Activated CD4-positive, alpha-beta T cell treated with anti-CD3 and anti-CD28 coated beads, Interleukin-2, Interleukin-6, amounts not matched to agents 100 ng/mL and 50 ng/mL, durations not matched to agents 16 hours and 8 hours (primary cell): ENCODE measurements around the gene SART3.

ENCODE experiments used
- DNase-seq: peaks from one replicate; pipeline ENCODE4 v3.0.0-alpha.2; 2020

SART3 gene

GRCh38 chr12:108560752-108561719 lies at the start of gene SART3:
TSS of gene SART3 (minus strand) at chr12:108561173. CDS start at chr12:108561154, 19 bp downstream.
- peak; percentile 87 for DNase-seq

- no peak for DNase-seq
Measured at GRCh38 chr12:108610336-108610815, 49.4 kb upstream of the SART3 start.

DNA sequence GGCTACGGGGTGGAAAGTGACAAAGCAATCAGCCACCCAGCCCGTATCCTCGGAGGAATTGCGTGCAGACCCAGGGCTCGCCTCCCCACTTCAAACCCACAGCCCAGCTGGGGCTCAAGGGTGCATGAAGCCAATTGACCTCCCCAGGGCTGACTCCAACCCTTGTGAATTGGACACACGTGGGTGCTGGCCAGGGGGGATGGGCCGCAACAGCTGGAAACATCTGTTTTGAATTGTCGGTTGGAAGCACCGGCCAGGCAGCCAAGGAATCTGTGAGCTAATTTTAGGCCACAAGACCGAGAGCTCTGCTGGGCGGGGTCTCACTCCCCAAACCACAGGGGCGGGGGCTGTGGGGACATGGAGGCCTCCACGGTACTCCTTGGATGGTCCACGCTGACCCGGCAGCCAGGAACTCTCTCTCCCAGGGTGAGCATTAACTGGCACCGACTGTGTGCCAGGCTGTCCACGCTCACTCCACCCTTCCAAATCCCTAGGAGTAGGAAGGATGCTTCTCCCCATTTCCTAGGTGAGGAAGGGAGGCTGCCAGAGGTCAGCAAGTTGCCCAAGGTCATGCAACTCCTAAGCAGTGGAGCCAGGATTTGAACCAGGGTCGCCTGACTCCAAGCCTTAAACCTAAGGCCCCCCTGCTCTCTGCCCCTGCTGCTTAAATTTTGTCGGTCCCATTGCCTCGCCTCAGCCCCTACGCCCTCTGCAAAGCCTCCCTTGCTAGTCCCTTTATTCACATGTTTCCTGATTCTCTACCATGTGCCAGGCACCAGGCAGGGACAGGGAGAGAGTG lies 48.8 kb upstream of the SART3 start:
- DNase-seq: no peak

DNA sequence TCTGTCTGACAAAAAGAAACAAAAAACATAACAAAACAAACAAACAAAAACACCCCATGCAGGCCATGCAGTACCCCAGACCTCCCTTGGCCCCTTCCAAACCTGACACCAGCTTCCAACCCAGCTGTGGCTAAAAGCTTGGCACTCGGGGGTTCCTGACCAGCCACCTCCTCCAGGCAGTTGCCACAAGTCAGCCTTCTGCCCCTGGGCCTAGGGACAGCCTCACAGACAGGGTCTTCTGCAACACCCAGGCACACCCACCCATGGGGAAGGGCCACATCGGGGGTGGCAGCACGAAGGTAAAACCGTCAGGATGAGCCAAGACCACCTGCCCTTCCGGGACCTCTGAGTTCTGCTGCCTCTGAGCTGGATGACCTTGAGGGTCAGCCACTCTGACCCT lies 47.6 kb upstream of the SART3 start:
- DNase-seq: no peak

DNA sequence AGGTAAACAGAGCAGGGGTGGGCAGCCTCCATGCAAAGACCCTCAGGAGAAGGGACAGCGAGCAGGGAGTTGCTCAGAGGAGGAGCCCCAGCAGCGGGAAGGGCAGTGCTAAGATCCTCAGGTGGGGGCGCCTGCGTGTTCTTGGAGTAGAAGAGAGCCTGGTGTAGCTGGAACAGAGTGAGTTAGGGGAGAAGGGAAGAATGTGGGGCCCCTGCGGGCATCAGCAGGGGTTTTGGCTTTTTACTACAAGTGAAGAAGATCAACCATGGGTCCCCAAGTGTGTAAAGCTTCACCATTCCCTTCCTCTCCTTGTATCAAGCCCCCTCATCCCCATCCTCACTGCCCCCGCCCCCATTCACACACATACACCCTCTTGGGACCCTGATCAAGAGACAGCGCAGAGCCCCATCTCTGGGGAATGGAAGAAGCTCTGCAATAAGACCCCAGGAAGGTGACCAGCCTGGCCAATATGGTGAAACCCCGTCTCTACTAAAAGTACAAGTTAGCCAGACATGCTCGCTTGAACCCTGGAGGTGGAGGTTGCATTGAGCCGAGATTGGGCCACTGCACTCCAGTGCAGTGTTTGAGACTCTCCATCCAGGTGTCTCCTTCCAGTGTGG lies 47.1 kb upstream of the SART3 start:
- DNase-seq: no peak

- no peak for DNase-seq
Measured at GRCh38 chr12:108606492-108606891, 45.5 kb upstream of the SART3 start.

DNA sequence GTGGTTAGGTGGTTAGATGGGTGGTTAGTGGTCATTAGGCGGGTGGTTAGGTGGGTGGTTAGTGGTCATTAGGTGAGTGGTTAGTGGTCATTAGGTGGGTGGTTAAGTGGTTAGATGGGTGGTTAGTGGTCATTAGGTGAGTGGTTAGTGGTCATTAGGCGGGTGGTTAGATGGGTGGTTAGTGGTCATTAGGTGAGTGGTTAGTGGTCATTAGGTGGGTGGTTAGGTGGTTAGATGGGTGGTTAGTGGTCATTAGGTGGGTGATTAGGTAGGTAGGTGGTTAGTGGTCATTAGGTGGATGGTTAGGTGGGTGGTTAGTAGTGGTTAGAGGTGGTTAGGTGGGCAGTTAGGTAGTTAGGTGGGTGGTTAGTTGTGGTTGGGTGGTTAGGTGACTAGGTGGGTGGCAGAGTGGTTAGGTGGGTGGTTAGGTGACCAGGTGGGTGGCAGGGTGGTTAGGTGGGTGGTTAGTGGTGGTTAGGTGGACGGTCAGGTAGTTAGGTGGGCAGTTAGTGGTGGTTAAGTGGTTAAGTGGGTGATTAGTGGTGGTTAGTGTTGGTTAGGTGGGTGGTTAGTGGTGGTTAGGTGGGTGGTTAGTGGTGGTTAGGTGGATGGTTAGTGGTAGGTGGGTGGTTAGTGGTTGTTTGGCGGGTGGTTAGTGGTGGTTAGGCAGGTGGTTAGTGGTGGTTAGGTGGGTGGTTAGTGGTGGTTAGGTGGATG lies 44.9 kb upstream of the SART3 start:
- DNase-seq: no peak

DNA sequence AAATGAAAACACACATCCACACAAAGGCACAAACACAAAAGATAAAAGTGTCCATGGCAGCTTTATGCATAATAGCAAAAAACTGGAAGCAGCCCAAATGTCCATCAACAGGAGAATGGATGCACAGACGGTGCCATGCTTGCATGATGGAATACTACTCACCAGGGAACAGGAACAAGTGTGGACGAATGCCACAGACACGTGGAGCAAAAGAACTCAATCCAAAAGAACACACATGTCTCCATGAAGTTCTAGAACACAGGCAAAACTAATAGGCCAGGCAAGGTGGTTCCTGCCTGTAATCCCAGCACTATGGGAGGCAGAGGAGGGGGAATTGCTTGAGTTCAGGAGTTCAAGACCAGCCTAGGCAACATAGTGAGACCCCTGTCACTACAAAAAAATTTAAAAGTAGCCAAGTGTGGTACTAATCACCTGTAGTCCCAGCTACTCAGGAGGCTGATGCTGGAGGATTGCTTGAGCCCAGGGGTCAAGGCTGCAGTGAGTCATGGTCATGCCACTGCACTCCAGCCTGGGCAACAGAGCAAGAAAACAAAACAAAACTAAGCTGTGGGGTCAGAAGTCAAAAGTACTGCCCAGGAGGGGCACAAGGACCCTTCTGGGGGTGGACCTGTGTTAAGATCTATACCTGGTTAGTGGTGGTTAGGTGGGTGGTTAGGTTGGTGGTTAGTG lies 44.2 kb upstream of the SART3 start:
- DNase-seq: no peak

DNA sequence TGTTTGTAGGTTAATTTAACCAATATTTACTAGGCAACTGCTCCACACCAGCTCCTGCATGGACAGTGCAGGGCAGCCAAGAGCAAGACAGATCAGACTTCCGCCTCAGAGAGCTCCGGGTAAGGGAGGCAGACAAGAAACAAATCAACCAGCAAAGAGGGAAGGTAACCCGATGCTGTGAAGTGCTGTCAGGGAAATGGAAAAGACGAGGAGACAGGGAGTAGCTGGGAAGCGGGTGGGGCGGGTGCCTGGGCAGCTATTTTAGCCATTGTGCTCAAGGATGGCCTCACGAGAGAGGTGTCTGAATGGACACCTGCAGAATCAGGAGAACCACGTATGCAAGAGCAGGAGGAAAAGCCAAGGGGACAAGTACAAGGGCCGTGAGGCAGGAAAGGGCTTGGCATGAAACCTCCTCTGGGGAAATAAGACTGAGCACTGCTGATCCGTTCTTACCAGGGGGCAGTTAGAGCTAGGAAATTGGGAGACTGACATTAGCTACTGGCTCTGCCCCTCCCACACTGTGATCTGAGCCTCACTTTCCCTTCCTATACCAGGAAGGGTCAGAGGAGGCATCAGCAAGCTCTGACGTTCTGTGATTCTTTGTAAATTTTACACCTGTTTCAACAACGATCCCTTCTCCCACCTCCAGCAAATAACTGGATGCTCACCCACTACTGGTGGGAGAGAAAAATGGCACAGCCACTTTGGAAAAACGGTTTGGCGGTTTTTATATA lies 43.4 kb upstream of the SART3 start:
- DNase-seq: no peak

DNA sequence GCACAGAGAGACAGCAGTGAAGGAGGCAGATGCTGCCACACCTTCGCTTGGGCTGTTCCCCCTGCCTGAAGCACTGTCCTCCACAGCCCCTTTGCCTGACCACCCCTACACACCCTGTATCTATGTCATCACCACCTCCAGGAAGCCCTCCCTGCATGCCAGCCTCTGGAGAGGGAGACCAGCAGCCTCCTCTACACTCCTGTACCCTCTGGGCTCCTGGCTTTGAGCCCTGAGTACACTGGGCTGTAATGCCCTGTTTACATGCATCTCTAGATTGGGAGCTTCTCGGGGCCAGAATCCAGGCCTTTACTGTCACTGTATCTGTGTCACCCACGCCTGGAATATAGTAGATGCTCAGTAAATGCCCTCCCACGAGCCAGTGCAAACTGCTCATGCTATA lies 42.8 kb upstream of the SART3 start:
- no peak for DNase-seq

- no peak for DNase-seq
Measured at GRCh38 chr12:108602976-108603704, 42.2 kb upstream of the SART3 start.

- no peak for DNase-seq
Measured at GRCh38 chr12:108602209-108602705, 41.3 kb upstream of the SART3 start.

- DNase-seq: no peak
Measured at GRCh38 chr12:108600702-108601007, 39.7 kb upstream of the SART3 start.

DNA sequence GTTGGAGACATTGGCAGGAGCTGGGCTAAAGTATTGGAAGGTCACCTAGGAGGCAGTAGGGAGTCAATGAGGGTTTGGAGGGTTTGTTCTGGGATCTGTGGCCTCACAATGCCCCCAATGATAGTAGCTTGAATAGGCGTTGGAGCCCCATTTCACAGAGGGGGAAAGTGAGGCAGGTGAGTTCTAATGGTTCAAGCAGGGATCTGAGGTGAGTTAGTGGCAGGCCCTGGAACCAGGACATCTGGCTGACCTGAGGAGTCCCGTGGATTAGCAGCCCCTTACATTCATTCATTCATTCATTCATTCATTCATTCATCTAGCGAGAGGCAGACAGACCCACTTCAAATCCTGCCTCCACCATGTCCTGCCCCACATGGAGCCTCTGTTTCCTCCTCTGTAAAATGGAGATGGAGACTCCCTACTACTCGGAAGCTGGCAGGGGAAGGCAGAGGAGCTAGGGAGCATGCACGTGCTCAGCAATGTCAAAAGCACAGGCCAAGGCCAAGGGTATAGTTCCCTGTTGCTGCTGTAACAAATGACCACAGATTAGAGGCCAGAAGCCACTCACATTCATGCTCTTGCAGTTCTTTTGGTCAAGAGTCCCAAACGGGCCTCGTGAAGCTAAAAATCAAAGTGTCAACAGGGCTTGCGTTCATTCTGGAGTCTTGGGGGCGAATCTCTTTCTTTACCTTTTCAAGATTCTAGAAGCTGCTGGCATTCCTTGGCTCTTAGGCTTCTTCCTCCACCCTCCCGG lies 39.2 kb upstream of the SART3 start:
- no peak for DNase-seq

DNA sequence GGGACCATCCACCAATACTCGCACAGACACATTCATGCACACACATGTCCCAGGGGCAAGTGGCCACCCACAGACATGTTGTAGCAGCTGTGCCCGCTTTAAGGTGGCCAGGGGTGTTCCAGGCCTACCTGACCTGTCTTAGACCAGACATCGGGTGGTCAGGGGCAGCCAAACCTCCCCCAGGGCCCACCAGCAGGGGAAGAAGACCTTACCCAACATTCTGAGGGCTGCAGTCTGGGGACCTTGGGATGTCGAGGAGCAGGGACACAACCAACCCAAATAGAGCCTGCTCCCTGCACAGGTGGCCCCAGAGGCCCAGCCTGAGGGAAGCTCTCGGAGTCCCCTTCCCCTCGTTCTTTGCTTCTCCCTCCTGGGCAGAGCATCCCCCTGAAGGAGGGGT lies 38.6 kb upstream of the SART3 start:
- DNase-seq: no peak

DNA sequence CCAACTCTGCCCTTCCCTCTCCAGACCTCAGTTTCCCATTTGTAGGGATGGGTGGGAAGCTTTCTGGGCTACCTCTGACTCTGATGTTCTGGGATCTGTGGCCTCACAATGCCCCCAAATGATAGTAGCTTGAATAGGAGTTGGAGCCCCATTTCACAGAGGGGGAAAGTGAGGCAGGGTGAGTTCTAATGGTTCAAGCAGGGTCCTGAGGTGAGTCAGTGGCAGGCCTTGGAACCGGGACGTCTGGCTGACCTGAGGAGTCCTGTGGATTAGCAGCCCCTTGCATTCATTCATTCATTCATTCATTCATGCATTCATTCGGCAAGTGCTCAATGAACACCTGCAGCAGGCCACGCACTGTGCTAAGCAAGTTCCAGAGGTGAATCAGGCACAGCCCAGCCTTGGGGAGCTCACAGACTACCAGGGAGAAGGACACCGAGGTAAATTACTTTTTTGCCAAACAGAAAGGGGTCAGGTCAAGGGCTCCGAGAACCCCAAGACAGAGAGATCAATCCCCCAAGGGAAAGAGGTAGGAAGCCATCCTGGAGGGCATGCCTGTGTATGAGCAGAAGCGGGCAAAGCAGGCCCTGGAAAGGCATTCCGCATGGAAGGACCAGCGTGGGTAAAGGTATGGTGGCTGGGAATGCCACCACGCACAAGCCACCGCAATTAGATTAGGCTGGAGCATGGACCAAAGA lies 37.7 kb upstream of the SART3 start:
- no peak for DNase-seq

- DNase-seq: no peak
Measured at GRCh38 chr12:108597559-108598471, 36.8 kb upstream of the SART3 start, which contains the start of gene TMEM119. TSS of gene TMEM119 (minus strand) at chr12:108598084. CDS start at chr12:108592383, 5,701 bp downstream.
